Vagina (tissue), 2 donors: Measurements from ENCODE around the gene ME2. TPM values are rescaled to one million over a fixed set of nuclear protein-coding genes. Genes with fewer than 3 reads are reported as not detected.

Source experiments
- DNase-seq, 2 donors: peaks; one replicate each; pipeline ENCODE4 v3.0.0-alpha.2; 2017; ENCODE audit errors: extremely low spot score in 2 of 2
- H3K27ac ChIP-seq: fragments of 200-600 bp; sonication (generic); one replicate; pipeline ENCODE4 v1.5.1; 2019
- H3K27me3 ChIP-seq: fragments of 200-600 bp; sonication (generic); one replicate; pipeline ENCODE4 v1.5.1; 2019
- H3K36me3 ChIP-seq, 2 donors: fragments of 200-600 bp; sonication (generic); one replicate each; pipeline ENCODE4 v1.5.1; 2017 to 2019
- H3K4me1 ChIP-seq: fragments of 200-600 bp; sonication (generic); one replicate; pipeline ENCODE4 v1.5.1; 2019
- H3K4me3 ChIP-seq, 2 donors: fragments of 200-600 bp; sonication (generic); 1 replicate in 1 of 2; 2 replicates in 1 of 2; pipeline ENCODE4 v1.5.1; 2016 to 2019
- H3K9me3 ChIP-seq: fragments of 200-600 bp; sonication (generic); one replicate; pipeline ENCODE4 v1.5.1; 2019
- POLR2A ChIP-seq, 2 donors: fragments of 450-650 bp; IDR thresholded peaks; one replicate each; pipeline ENCODE4 v1.6.1; 2017; ENCODE audit warnings: antibody characterized with exemption in 2 of 2, mild to moderate bottlenecking in 2 of 2, moderate library complexity in 2 of 2
- POLR2AphosphoS5 ChIP-seq, 2 donors: sonication (generic); formaldehyde crosslinking; IDR thresholded peaks; one replicate each; pipeline ENCODE4 v1.9.0; 2017; ENCODE audit warnings: antibody characterized with exemption in 2 of 2, mild to moderate bottlenecking in 2 of 2, low read depth in 1 of 2; ENCODE audit not compliant: insufficient read depth in 1 of 2
- intact Hi-C: fragments of 100-400 bp; cut with DNase I; formaldehyde crosslinking; loops from one replicate; pipeline ENCODE4 v1.15.1; 2023
- total RNA-seq: library from RNA; depleted of rRNA; stranded (reverse); fragments of >200 nt; gene quantifications from one replicate; pipeline ENCODE4 v1.2.3, GENCODE V29; 2016
- TF ChIP-seq, protein P1 (sequence below), 3 experiments: fragments of 450-650 bp in 2 of 3; fragments of 200-600 bp in 1 of 3; sonication (generic) in 1 of 3; IDR thresholded peaks; one replicate each; pipeline ENCODE4 v1.5.1; 2017 to 2019; ENCODE audit warnings: antibody characterized with exemption in 3 of 3, mild to moderate bottlenecking in 2 of 3, moderate library complexity in 2 of 3

ME2 gene
- total RNA-seq, 1 donor from 2014 or later = 32.2 TPM

DNA sequence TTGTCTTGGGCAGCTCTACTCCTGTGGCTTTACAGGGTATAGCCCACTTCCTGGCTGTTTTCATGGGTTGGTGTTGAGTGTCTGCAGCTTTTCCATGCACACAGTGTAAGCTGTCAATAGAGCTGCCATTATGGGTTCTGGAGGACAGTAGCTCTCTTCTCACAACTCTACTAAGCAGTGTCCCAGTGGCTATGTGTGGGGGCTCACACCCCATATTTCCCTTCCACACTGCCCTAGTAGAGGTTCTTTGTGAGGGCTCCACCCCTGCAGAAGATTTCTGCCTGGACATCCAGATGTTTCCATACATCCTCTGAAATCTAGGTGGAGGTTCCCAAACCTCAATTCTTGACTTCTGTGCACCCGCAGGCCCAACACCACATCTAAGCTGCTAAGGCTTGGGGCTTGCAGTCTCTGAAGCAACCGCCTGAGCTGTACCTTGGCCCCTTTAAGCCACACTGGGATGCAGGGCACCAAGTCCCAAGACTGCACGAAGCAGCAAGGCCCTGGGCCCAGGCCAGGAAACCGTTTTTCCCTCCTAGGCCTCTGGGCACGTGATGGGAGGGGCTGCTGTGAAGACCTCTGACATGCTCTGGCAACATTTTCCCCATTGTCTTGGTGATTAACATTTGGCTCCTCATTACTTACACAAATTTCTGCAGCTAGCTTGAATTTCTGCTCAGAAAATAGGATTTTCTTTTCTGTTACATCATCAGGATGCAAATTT is 98.3 kb downstream of the ME2 start:
- no peak for DNase-seq
- intact Hi-C loops = no loop called here
- Histone ChIP-seq H3K27ac (no peak overlapping the region), H3K36me3 (peaks cover 0 to 34% of the 10 kb centered on the region in 2 donors), H3K4me1 (peaks cover 5% of the 10 kb centered on the region), H3K27me3 (no peaks in the 10 kb centered on the region), H3K4me3 (no peak overlapping the region), H3K9me3 (no peaks in the 10 kb centered on the region)
- TF ChIP-seq POLR2AphosphoS5 (IDR thresholded peaks at IDR 0.05; ENCODE audit: insufficient read depth in 1 of 2, low read depth in 1 of 2) = no peak
- TF ChIP-seq POLR2A (IDR thresholded peaks at IDR 0.05) = no peak
- TF ChIP-seq, protein P1, sequence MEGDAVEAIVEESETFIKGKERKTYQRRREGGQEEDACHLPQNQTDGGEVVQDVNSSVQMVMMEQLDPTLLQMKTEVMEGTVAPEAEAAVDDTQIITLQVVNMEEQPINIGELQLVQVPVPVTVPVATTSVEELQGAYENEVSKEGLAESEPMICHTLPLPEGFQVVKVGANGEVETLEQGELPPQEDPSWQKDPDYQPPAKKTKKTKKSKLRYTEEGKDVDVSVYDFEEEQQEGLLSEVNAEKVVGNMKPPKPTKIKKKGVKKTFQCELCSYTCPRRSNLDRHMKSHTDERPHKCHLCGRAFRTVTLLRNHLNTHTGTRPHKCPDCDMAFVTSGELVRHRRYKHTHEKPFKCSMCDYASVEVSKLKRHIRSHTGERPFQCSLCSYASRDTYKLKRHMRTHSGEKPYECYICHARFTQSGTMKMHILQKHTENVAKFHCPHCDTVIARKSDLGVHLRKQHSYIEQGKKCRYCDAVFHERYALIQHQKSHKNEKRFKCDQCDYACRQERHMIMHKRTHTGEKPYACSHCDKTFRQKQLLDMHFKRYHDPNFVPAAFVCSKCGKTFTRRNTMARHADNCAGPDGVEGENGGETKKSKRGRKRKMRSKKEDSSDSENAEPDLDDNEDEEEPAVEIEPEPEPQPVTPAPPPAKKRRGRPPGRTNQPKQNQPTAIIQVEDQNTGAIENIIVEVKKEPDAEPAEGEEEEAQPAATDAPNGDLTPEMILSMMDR (IDR thresholded peaks at IDR 0.05) = no peak

DNA sequence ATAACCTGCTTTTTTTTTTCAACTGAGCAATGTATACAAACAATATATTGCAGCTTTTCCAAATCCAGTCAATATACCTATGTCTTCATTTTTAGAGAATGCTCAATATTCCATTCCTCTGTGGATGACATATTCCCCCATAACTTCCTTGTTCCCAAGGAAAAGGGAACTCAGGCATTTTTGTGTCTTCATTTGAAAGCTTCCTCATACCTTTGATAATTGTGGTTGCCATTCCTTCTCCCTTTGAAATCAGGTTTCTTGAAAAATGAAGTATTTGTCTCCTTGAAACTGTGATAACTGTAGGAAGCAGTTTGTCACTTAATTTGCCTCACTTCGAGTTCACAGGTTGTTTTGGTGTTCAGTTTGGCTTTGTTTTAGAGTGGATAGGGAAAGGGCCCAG is 102.5 kb downstream of the ME2 start:
- H3K36me3 ChIP-seq = peaks cover 0 to 26% of the 10 kb centered on the region in 2 donors
- no peaks in the 10 kb centered on the region for H3K27me3 ChIP-seq
- TF ChIP-seq POLR2A (IDR thresholded peaks at IDR 0.05) (no peak), POLR2AphosphoS5 (IDR thresholded peaks at IDR 0.05; ENCODE audit: insufficient read depth in 1 of 2, low read depth in 1 of 2) (no peak)
- TF ChIP-seq, protein P1 (IDR thresholded peaks at IDR 0.05) = no peak
- H3K4me3 ChIP-seq = no peak overlapping the region
- intact Hi-C loops = no loop called here
- no peak overlapping the region for H3K27ac ChIP-seq
- H3K4me1 ChIP-seq = peaks cover 15% of the 10 kb centered on the region
- DNase-seq = no peak
- no peaks in the 10 kb centered on the region for H3K9me3 ChIP-seq

DNA sequence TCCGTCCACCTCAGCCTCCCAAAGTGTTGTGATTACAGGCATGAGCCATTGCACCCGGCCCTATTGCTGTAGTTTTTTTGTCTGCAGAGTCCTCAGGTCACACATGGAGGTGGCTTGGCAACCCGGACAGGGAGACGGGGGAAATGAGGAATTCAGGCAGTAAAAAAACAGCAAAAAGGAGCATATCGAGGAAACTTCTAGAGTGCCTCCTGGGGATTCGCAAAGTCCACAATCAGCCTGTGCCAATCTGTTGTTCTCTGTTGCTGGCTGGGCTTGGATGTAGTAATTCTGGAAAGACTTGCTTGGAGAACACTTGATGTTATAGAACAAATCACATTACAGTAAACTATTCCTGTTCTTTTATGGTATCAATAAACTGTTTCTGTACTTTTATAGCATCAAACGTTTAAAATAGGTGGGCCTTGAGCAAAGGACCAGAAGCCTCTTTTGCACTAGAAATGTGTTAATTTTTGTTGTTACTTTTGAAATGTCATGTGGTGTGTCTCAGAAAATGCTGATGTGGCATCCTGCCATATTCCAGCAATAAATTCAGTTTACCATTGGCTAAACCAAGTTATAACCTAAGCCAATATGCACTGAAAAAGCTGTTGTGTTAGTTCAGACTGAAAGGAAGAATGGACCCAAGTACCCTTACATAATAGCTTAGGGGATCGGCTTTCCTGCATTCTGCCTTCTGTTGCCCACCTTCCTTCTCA is 103.3 kb downstream of the ME2 start:
- Histone ChIP-seq H3K4me3 (no peak overlapping the region), H3K36me3 (peaks cover 0 to 19% of the 10 kb centered on the region in 2 donors), H3K4me1 (peaks cover 21% of the 10 kb centered on the region), H3K27me3 (no peaks in the 10 kb centered on the region), H3K27ac (peak overlapping the region; percentile 46), H3K9me3 (no peaks in the 10 kb centered on the region)
- intact Hi-C loops = no loop called here
- TF ChIP-seq, protein P1 (IDR thresholded peaks at IDR 0.05) = no peak
- peak in 1 of 2 donors; percentile 13 for TF ChIP-seq POLR2AphosphoS5 (IDR thresholded peaks at IDR 0.05; ENCODE audit: insufficient read depth in 1 of 2, low read depth in 1 of 2)
- TF ChIP-seq POLR2A (IDR thresholded peaks at IDR 0.05) = no peak
- no peak for DNase-seq

DNA sequence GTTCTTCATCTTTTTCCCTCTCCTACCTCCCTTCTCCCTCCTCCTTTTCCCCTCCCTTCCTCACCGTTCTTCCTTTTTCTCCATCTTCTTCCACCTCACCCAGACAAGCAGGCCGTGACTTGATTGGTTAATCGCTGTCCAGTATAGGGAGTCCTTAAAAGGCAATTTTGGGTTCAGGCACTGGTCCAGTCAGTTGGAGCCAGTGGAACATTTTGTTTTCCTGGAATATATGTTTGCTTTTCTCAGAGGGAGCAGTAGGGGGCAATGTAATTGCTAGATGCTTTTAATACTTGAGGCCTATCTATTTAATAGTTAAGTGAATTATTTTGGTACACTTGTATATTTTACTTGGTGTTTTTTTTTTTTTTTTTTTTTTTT is 103.9 kb downstream of the ME2 start:
- Histone ChIP-seq H3K27me3 (no peaks in the 10 kb centered on the region), H3K4me3 (no peak overlapping the region), H3K4me1 (peaks cover 21% of the 10 kb centered on the region), H3K36me3 (peaks cover 0 to 14% of the 10 kb centered on the region in 2 donors), H3K27ac (peak overlapping the region; percentile 46), H3K9me3 (no peaks in the 10 kb centered on the region)
- no peak for DNase-seq
- intact Hi-C loops = no loop called here
- no peak for TF ChIP-seq POLR2AphosphoS5 (IDR thresholded peaks at IDR 0.05; ENCODE audit: insufficient read depth in 1 of 2, low read depth in 1 of 2)
- TF ChIP-seq POLR2A (IDR thresholded peaks at IDR 0.05) = no peak
- TF ChIP-seq, protein P1 (IDR thresholded peaks at IDR 0.05) = no peak
